D341Med (cell line): ENCODE data around the gene RAB11FIP4.

Source experiments
- DNase-seq: peaks from one replicate; pipeline ENCODE4 v3.0.0; 2012; ENCODE audit warnings: low spot score

Gene RAB11FIP4

DNA sequence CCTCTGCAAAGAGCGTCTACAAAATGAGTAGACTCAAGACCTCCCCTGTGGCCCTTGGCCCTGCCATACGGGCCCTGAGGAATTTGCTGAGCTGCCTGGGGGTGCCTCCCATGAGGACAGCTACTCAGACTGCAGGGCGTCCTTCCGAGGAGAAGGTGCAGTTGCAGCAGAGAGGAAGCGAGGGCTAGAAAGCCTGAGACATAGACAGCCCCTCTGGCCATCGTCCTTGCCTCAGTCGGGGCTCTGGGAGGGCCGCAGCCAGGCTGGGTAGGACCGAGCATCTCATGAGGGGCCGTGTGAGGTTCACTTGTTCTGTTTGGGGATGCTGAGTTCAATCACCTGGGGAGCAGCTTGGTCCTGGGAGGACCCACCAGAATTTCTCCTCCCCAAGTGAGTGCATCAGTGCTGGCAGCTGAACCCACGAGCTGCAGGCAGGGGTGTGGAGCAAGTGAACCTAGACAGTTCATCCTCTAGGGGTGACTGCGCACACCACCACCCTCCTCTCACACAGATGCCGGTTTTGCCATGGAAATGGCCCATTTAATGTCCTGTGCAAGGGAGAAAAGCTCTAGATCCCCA lies 20.3 kb downstream of the RAB11FIP4 start:
- no peak for DNase-seq

- DNase-seq: no peak
Observed at GRCh38 chr17:31412511-31412910, 21.0 kb downstream of the RAB11FIP4 start.

- DNase-seq: no peak
Observed at GRCh38 chr17:31413081-31413799, 21.8 kb downstream of the RAB11FIP4 start.

GRCh38 chr17:31413874-31414549 lies 22.5 kb downstream of the RAB11FIP4 start:
- DNase-seq: no peak

- DNase-seq: no peak
Observed at GRCh38 chr17:31414550-31414918, 23.1 kb downstream of the RAB11FIP4 start.

DNA sequence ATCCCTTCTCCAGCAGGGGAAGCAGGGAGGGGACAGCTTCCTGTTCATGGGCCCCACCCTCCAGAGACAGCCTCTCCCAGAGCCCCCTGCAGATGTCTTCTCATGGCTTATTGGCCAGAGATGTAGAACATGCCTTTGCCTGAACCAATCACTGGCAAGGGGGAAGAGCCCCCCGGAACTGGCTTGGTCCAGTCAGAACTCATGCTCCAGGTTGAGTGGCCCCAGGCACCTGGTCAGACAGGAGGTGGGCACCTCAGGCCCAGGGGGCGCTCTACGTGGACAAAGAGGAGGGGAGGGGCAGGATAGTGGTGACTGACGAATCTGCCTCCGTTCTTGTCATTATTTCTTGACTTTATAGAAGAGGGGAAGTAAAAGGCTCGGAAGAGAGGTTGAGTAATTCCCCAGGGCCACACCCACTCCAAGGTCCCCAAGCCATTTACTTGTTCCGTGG lies 23.6 kb downstream of the RAB11FIP4 start:
- no peak for DNase-seq

DNA sequence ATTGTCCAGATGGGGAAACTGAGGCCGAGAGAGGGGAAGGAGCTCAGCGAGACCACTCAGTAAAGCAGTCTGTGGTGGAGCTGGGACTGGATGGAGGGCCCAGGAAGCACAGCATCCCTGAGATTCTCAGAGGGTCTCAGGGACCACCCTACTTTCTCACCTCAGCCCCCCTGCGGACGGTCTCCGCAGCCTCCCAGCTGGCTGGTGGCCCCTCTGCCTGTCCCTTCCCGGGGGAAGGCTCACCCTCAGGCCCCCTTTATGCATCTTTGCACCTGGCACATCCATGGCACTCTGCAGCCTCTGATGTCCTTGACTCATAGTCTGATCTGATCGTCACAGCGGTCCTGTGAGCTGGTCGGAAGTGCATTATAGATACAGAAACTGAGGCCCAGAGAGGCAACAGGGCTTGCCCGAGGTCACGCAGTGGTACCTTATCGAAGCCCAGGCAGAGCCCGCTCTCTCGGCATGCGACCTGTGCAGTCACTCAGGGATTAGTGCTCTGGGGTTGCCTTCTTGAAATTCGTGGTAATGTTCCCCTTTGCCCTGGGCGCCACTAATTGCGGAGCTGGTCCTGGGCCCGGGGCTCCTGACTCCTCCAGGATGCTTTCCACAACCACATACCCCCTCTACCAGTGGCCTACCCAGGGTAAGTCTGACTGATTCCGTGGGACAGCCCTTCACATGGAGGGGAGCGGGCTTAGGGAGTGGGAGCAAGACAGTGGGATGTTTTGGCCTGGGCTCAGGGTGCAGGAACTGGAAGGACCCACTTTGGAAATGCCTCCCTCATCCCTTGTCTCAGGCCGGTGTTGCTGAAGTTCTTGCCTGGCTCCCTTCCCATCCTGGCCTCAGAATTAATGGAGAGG lies 24.4 kb downstream of the RAB11FIP4 start:
- no peak for DNase-seq

GRCh38 chr17:31416503-31416923 lies 25.0 kb downstream of the RAB11FIP4 start:
- DNase-seq: no peak

DNA sequence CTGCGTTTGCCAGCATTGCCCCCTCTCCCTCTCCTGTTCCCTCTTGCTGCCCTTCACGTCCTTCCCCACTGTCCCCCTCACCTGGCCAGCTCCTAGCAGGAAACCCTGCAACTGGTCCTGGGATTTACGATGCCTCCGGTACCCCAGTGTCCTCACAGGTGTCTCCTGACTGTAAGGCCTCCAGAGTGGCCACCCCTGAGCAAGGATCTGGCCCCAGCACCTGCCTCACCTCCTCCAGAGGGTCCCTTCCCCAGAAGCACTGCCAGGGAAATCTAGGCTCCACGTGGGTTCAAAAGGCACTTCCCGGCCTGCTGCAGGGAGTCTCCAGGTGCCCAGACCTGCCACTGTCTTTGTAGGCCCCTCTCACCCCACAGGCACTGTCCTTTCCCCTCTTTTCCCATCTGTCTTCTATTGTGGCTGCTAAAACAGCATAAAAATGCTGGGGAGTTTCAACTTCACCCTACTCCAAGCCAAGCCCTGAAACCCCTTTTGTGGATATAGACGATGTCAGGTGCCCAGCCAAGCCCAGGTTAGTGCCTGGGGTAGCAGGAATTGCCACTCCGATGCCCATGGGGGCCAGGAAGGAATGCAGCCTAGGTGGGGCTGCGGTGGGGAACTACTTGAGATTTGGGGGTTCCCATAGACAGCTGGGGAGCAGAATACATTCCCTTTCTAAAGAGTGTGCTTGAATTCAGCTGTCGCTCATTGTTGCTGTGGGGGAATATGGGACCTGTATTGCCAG lies 25.7 kb downstream of the RAB11FIP4 start:
- DNase-seq: no peak

DNA sequence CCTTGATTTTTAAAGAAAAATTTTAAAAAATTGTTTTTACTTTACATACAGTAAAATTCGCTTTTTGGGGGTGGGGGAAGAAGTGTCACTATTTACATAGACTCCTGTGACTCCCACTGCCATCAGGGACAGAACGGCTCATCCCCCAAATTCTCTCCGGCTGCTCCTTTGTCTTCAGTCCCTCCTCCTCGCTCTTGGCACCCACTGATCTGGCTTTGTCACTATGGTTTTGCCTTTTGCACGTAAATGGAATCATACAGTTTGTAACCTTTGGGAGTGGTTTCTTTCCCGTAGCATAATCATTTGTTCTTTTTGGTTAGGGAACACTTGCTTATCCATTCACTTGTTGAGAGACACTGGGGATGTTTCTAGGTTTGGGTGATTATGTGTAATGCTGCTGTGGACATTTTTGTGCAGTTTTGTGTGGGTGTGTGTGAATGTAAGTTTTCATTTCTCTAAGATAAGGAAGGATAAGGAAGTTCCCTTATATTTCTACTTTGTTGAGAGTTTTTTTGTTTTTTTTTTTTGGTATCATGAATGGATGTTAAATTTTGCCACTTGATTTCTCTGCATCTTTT lies 27.4 kb downstream of the RAB11FIP4 start:
- DNase-seq: no peak

DNA sequence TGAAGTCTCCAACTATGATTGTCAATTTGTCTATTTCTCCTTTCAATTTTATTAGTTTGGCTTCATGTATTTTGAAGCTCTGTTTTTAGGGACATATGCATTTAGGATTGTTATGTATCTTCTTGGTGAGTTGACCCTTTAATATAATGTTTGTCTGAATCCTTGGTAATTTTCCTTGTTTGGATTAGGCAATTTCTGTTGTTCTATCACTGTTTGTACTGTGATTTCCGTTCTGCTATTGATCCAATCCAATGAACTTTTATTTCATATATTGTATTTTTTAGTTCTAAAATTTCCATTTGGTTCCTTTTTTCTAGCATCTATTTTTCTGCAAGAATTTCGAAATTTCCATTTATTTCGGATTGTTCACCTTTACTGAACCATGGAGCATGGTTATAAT lies 31.0 kb downstream of the RAB11FIP4 start:
- DNase-seq: no peak

GRCh38 chr17:31424944-31425281 lies 33.4 kb downstream of the RAB11FIP4 start:
- DNase-seq: no peak

DNA sequence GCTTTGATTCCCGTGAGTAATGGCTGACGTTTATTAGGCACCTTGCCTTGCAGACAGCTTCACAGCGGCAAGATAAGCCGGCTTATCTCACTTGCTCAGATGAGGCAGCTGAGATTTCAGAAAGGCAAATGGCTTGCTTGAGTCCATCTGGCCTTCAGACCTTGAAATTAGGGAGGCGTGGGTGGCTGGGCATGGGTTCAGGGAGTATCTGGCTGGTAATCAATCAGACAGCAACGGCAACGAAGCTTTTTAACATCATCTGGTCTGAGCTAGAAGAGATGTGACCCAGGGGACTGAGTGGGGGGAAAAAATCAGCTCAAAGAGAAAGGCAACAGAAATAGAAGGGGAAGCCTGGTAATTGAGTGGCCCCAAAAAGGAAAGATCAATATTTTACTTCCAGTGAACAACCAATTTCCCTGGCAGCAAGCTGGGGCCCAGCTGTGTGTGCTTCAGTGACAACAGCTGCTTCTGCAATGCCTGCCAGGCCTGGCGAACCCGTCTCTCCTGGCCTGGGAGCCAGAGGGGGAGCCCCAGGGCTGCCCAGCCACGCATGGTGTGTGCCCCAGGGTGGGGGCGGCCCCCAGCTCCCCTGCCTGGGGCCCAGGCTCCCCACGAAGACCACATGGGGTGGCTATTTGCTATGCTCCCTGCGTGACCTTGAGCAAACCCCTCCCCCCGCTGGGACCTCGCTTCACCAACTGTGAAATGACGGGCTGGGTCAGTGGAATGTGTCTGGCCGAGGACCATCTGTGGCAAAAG lies 34.0 kb downstream of the RAB11FIP4 start:
- peak; percentile 87 for DNase-seq

DNA sequence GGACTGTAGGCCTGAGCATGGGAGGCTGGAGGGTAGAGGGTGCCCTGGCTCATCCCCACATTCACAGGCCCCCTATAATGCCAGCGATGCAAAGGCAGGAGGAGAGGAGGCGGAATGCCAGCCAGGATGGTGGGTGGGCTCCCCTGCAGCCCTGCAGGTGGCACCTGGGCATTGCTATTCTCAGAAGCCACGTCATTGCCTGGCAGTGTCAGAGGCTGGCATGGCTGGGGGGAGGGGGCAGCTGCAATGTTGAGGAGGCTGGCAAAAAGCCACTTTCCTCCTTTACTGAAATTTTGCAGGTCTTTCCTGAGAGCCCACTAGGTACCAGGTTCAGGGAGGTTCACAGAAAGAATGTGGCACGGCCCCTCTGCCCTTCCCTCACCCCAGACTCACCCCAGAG lies 36.2 kb downstream of the RAB11FIP4 start:
- no peak for DNase-seq

GRCh38 chr17:31428111-31428510 lies 36.6 kb downstream of the RAB11FIP4 start:
- DNase-seq: no peak

- DNase-seq: no peak
Observed at GRCh38 chr17:31428512-31428911, 37.0 kb downstream of the RAB11FIP4 start.

- no peak for DNase-seq
Observed at GRCh38 chr17:31431098-31431851, 39.8 kb downstream of the RAB11FIP4 start.

- DNase-seq: no peak
Observed at GRCh38 chr17:31431852-31432658, 40.6 kb downstream of the RAB11FIP4 start.
